HFFc6 (cell line): ENCODE measurements around the gene MAFF. TPM values are rescaled to one million over a fixed set of nuclear protein-coding genes. Genes with fewer than 3 reads are reported as not detected.

ENCODE experiments used
- DNase-seq: peaks from one replicate; pipeline ENCODE4 v3.0.0-alpha.2; 2018
- H3K27ac Mint-ChIP-seq: 2 replicates; pipeline ENCODE4 v1.8.0; 2020; ENCODE audit warnings: mild to moderate bottlenecking, mixed read lengths
- H3K27me3 Mint-ChIP-seq: 2 replicates; pipeline ENCODE4 v1.8.0; 2021; ENCODE audit warnings: mild to moderate bottlenecking, moderate library complexity, mixed read lengths; ENCODE audit not compliant: insufficient read depth
- H3K36me3 Mint-ChIP-seq: 2 replicates; pipeline ENCODE4 v1.8.0; 2021; ENCODE audit warnings: low read depth, mixed read lengths
- H3K4me1 Mint-ChIP-seq: 2 replicates; pipeline ENCODE4 v1.8.0; 2020; ENCODE audit warnings: low read depth, mixed read lengths
- H3K4me3 Mint-ChIP-seq: 2 replicates; pipeline ENCODE4 v1.8.0; 2020; ENCODE audit warnings: mild to moderate bottlenecking, moderate library complexity, mixed read lengths
- H3K9me3 Mint-ChIP-seq: 2 replicates; pipeline ENCODE4 v1.8.0; 2020; ENCODE audit warnings: mild to moderate bottlenecking, mixed read lengths
- CTCF ChIP-seq: fragments of 200-600 bp; sonication (generic); IDR thresholded peaks from 2 replicates; pipeline ENCODE4 v1.5.0; 2021; ENCODE audit warnings: antibody characterized with exemption, mild to moderate bottlenecking
- total RNA-seq, 6 experiments: library from RNA; stranded (reverse); fragmentation: NEBNext Ultra II Directional; extraction: Animal tissue kit (Norgen Biotek cat#: 25700); gene quantifications; 2 replicates in 1 of 6; 3 replicates in 5 of 6; pipeline ENCODE4 v1.2.3, GENCODE V29; 2021

The MAFF gene
- total RNA-seq, 6 experiments from 2014 or later, result 17.2 to 24.1 (median 22.8) TPM

GRCh38 chr22:38214302-38215056 is 12.7 kb downstream of the MAFF start:
- H3K27ac Mint-ChIP-seq, result peak overlapping the region; percentile 73
- no peak overlapping the region for H3K4me3 Mint-ChIP-seq
- peaks cover 28% of the 10 kb centered on the region for H3K36me3 Mint-ChIP-seq

GRCh38 chr22:38215156-38216038 is 13.6 kb downstream of the MAFF start:
- Mint-ChIP-seq H3K27me3 (peaks cover 31% of the 10 kb centered on the region), H3K36me3 (peaks cover 24% of the 10 kb centered on the region), H3K4me1 (peaks cover 54% of the 10 kb centered on the region), H3K9me3 (no peaks in the 10 kb centered on the region; the same call in 1 of the 2 replicates), H3K27ac (peak overlapping the region; percentile 73), H3K4me3 (peak overlapping the region; percentile 28; the same call in 1 of the 2 replicates)
- no peak for DNase-seq
- TF ChIP-seq CTCF, result no peak

More at GRCh38 chr22:38214302-38215056, 12.7 kb downstream of the MAFF start:
- DNase-seq, result no peak
- TF ChIP-seq CTCF, result no peak
- Mint-ChIP-seq H3K4me1 (peaks cover 47% of the 10 kb centered on the region), H3K9me3 (no peaks in the 10 kb centered on the region; the same call in 1 of the 2 replicates), H3K27me3 (peaks cover 30% of the 10 kb centered on the region)

GRCh38 chr22:38218661-38219622 is 17.1 kb downstream of the MAFF start:
- Mint-ChIP-seq H3K27ac (peak overlapping the region; percentile 95), H3K4me3 (peak overlapping the region; percentile 58), H3K9me3 (no peaks in the 10 kb centered on the region; the same call in 1 of the 2 replicates), H3K36me3 (peaks cover 23% of the 10 kb centered on the region), H3K27me3 (peaks cover 31% of the 10 kb centered on the region), H3K4me1 (peaks cover 54% of the 10 kb centered on the region)
- TF ChIP-seq CTCF, result no peak
- DNase-seq, result peak; percentile 84

- H3K36me3 Mint-ChIP-seq, result peaks cover 23% of the 10 kb centered on the region
- 0 out of 2 replicates have a peak overlapping the region, but pooled peaks have one; percentile 58 for H3K4me3 Mint-ChIP-seq
- peak overlapping the region; percentile 95 for H3K27ac Mint-ChIP-seq
- peaks cover 31% of the 10 kb centered on the region for H3K27me3 Mint-ChIP-seq
- TF ChIP-seq CTCF, result no peak
- H3K4me1 Mint-ChIP-seq, result peaks cover 53% of the 10 kb centered on the region
- H3K9me3 Mint-ChIP-seq, result no peaks in the 10 kb centered on the region; the same call in 1 of the 2 replicates
- DNase-seq, result no peak
Observed at GRCh38 chr22:38219632-38220031, 17.8 kb downstream of the MAFF start.

GRCh38 chr22:38220163-38220562 is 18.4 kb downstream of the MAFF start:
- peaks cover 26% of the 10 kb centered on the region for H3K27me3 Mint-ChIP-seq
- peaks cover 20% of the 10 kb centered on the region for H3K36me3 Mint-ChIP-seq
- no peaks in the 10 kb centered on the region; the same call in 1 of the 2 replicates for H3K9me3 Mint-ChIP-seq
- H3K4me1 Mint-ChIP-seq, result peaks cover 49% of the 10 kb centered on the region
- no peak for TF ChIP-seq CTCF
- no peak for DNase-seq
- peak overlapping the region; percentile 95 for H3K27ac Mint-ChIP-seq
- no peak overlapping the region for H3K4me3 Mint-ChIP-seq
